HUDEP-2 (cell line): Measurements from ENCODE around the gene ASTL.
A peak's percentile ranks its signal among the peaks of the same experiment; 100 is the strongest.

Source experiments
- DNase-seq, 76 experiments: peaks; one replicate each; lab custom pipeline; 2025; ENCODE audit not compliant: unreplicated experiment in 76 of 76; lab: John Stamatoyannopoulos, UW

ASTL gene

GRCh38 chr2:96115631-96116423, 22.5 kb downstream of the ASTL start:
- DNase-seq, result no peak

DNA sequence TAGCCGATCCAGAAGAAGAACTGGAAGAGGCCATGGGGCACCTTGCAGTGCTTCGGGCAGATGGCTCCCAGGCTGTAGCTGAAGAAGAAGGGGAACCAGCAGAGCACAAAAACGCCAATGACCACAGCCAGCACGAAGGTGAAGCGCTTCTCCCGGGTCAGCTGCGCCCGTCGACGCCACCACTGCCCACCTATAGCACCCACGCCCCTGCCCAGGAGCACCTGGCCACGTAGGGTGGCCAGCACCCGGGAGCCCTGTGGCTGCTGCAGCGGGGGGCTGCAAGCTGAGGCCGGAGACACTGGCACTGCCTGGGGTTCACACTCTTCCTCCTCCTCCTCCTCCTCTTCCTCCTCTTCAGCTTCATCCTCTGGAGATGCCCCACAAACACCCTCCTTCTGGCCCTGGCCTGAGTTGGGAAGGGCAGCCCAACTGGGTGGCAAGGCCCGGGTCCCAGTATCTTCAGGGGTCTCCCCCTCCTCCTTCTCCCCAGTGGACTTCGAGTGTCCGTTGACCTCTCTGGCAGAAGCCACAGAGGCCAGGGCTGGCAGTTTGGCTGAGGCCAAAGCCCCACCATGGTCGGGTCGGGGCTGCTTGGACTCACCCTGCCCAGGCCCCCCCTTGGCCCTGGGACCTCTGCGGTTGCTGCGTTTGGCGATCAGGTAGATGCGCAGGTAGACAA, 23.3 kb downstream of the ASTL start:
- no peak for DNase-seq

GRCh38 chr2:96114546-96114902, 23.8 kb downstream of the ASTL start:
- DNase-seq, result no peak

DNA sequence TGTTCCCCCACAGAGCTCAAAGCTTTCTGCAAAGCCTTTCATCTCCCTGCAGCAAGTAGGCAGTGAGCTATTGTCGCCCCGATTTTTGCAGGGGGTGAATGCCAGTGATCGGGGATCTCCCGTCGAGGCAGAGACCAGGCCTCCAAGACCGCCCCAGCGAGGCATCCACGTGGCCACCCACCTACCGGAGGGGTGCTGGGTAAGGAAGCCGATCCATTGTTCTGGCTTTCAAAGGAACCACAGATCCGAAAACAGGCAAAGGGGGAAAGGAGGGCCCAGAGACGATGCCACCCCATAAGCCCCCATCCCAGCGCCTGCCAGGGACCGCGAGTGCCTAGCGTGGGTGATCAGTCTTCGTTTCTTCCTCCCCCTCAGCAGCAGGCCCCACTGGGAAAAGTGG, 24.4 kb downstream of the ASTL start:
- no peak for DNase-seq

- peak in 2 of 76 experiments; percentile 9 to 13 for DNase-seq
Measured at GRCh38 chr2:96113367-96113677, 25.0 kb downstream of the ASTL start.

DNA sequence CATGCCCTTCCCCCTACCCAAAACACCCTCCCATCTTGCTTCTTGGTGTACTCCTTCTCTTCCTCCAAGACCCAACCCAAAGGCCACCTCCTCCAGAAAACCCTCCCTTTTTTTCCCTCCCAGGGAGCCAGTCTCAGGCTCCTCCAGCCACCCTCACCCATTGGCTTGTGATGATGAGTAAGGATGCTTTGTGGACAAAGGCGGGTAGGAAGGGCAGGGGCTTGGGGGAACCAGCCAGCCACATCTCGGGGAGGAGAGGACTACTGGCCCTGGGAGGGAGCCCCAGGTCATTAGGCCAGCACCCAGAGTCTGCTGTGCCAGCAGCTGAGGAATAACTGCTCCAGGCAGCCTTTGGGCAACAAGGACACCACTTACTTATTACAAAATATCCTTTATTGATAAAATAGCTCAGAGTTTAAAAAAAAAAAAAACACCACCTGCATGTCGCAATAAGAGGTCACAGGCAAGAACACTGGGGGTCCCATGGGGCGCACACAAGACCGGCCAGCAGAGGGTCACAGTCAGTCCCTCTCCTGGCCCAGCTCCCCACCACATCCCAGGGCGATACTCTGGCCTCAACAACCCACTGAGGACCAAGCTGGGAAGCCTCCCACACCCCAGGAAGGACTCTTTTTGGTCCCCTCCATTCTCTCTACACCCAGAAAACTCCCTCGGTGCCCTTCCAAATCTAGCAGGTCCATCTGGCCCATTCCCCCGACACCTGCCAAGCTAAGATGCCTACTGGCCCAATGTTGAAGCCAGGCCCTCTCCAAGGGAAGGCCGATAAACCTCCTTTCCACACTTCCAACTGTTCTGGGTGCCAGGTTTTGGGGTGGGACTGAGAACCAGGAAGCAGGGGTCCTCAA, 25.6 kb downstream of the ASTL start:
- DNase-seq, result no peak

DNA sequence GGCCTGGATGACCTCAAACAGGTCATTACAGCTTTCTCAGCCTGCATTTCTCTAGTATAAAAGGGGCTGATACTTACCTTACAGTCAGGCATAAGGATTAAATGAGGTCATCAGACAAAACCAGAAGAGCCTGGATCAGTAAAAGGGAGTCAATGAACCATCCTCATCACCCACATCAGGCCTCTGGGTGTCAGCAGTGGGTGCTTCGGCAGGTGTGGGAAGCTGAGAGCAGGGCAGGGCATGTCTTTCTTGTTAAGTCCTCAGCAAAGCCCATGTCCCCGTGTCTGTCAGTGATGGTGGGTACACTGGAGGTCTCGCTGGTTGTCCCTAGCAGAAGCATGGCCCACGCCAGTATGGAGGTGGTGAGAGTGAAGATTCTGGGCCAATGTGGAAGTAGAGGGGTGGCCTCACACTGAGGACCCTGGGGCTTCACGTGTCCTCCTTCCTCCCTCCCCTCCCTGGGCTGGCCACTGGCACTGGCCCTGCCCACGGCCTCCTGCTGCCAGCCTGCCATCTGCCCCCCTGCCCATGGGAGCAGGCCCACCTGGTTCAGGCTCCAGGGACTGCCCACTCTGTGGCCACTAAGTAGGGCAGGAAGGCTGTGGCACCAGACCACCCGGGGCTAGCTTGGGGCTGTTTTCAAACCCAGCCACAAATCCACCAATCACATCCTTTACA, 26.3 kb downstream of the ASTL start:
- no peak for DNase-seq

GRCh38 chr2:96111257-96111640, 27.1 kb downstream of the ASTL start:
- no peak for DNase-seq

DNA sequence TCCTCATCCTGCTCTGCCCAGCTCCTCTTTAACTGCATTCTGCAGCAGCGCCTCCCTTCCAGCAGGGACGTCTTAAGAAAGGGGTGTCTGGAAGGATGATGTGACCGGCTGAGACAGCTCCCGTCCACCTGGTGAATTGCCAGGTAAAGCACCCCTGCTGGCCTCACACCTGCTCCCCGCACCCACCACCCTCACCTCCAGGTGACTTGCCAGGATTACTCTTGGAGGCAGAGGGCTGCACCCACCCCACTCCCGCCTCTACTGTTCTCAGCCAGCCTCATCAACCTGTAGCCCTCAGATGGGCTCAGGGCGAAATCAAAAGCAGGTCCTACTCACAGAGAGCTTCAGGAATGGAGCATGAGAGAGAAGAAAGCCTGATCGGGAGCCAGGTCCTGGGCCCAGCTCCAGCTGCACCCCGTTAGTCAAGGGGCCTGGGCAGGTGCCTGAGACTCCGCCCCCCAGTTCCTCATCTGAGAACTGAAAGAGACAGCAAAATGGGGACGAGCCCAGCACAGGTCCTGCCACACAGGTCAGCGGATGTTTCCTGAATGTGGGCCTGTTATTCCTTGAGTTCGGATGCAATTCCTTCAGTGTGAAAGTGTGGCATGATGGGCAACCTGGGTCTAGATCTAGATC, 27.6 kb downstream of the ASTL start:
- DNase-seq, result no peak

- DNase-seq, result no peak
Measured at GRCh38 chr2:96109931-96110511, 28.3 kb downstream of the ASTL start.

GRCh38 chr2:96109361-96109680, 29.0 kb downstream of the ASTL start:
- no peak for DNase-seq

- DNase-seq, result no peak
Measured at GRCh38 chr2:96108541-96109360, 29.6 kb downstream of the ASTL start.

DNA sequence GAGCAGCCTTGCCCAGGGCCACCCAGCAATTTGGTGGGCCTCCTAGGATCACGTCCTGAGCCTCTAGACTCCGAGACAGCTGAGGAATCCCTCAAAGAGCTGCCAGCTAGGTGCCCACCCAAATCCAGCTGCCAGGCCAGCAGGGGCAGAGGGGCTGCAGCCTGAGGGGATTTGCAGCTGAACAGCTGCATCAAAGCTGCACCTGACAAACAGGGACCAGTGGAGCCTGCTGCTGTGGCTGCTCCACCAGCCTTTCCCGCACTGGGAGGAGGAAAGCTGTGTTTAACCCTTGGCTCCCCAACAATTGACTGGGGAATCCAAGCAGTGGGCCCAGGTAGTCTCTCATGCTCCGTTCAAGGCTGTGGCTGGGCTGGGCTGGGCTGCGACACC, 30.2 kb downstream of the ASTL start:
- DNase-seq, result no peak

- no peak for DNase-seq
Measured at GRCh38 chr2:96107708-96108065, 30.6 kb downstream of the ASTL start.

DNA sequence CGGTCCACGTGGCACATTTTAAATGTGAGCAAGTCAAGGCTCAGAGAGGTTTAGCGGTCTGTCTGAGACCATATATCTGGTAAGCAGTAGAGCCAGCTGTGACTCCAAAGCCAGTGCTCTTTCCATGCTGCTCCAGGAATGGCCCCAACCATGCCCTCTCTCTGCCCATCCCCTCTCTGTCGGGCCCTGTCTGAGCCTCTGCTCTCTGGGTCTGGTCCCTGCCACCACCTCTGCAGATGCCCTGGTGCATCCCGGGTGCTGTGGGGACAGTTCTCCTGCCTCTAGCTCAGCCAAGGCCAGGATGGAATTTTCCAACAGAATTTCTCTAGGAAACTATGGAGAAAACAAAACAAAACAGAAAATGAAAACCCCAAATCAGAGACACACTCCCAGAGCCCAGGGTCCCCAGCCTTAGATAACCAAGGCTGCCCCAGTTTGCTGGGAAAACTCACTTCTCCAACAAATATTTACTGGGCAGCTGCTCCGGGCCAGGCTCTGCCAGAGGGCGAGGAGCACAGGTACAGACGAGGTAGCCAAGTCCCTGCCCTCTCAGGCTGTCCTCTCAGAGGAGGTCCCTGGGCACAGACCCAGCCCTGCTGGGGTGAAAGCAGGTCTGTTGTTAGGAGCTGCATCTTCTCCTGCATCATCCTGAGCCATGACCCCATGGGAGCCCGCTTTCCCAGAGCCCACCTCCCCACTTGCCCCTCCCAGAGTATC, 31.2 kb downstream of the ASTL start:
- DNase-seq, result no peak

DNA sequence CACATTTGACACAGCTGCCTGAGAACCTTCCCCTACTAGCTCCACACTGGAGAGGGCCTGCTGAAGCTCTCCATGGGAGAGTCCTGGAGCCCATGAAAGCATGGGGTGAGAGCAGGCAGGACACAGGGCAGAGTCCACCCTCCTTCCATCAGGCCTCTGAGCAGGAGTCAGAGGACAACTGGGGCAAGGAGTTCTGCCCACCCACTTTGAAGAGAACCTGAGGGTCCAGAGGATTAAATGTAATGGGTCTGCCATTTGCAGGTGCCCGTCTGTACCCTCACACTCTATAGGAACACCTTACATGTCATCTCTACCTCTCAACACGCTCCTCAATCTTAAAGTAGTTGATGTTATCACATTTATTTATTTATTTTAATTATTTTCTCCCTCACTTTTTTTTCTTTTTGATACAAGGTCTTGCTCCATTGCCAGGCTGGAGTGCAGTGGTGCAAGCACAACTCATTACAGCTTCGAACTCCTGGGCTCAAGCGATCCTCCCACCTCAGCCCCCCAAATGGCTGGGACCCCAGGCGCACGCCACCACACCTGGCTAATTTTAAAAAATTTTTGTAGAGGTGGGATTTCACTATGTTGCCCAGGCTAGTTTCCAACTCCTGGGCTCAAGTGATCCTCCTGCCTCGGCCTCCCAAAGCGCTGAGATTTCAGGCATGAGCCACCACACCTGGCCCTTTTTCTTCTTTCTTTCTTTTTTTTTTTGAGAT, 32.1 kb downstream of the ASTL start:
- no peak for DNase-seq

DNA sequence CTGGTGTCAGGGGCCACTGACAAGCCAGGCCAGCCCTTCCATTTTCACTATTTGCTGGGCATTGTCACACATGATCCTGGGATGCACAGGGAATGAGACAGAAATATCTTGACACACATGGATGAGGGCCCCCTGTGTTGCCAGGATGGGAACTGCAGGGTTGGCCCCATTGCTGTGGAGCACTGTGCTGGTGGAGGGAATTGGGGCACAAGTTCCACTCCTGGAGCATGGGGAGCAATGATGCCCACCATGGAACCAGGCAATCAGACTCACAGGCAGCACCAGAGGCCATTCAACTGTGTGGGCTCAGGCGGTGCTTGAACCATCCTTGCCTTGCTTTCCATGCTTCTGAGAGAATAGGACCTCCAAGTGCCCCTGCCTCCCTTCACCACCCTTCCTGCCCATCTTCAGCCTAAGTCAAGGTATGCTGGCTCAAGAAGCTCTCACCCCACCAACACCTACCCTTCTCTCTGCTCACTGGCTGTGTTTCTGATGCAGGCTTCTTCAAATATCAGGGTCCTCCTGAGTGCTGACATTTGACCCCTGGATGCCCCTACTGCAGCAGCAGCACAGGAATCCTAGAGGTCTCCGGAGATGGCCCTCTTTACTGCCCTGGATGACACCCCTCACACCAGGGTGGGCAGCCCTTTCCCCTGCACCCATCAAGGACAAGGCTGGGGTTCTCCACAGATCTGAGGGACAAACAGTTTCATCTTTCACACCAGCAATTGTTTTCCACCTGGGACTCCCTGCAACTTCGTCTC, 33.0 kb downstream of the ASTL start:
- no peak for DNase-seq

DNA sequence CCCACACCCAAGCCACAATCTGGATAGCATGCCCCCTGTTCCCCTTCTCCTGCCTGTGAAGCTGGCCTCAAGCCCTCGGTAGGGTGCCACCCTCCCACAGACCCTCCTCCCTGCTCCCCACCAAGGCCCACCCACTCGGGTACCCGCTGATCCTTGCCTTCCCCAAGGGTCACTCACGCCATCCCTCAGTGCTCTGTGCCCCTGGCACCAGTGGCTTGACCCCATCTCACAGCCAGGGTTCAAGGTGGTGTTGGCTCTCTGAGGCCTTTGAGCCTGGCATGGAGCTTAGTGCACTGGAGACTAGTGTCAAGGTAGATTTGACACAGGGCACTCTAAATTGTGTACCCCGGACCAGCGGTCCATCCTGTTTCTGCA, 33.8 kb downstream of the ASTL start:
- DNase-seq, result no peak
